ENCODE measurements around the gene MLIP. TPM values are rescaled to one million over a fixed set of nuclear protein-coding genes. Genes with fewer than 3 reads are reported as not detected.

Gene MLIP
- total and polyA plus RNA-seq, 2 of the 8 experiments (the other 6 are each of a cell fraction or from before 2014, with no cell fraction given), result not detected

GRCh38 chr6:54071821-54072340 is 39.4 kb upstream of the MLIP start:
- Histone ChIP-seq H3K9me3 (ENCODE audit: insufficient read depth in 2 of 2, low read depth in 1 of 2, low read length in 1 of 2) (no peaks in the 10 kb centered on the region), H4K91ac (replicated peaks; ENCODE audit: insufficient read length, low read length) (no peak overlapping the region), H3K27ac (ENCODE audit: low read depth, low read length) (no peak overlapping the region), H3K14ac (ENCODE audit: insufficient read length) (no peak overlapping the region), H3K23ac (ENCODE audit: insufficient read length) (no peak overlapping the region), H2BK5ac (ENCODE audit: low read depth, low read length) (no peak overlapping the region), H2AFZ (ENCODE audit: low read length) (no peak overlapping the region), H2BK120ac (replicated peaks; ENCODE audit: low read depth, low read length) (no peak overlapping the region), H3K23me2 (ENCODE audit: low read depth, low read length) (no peaks in the 10 kb centered on the region), H3K4me3 (ENCODE audit: extremely low read depth in 1 of 4, insufficient read depth in 2 of 4, low read depth in 3 of 4, low read length in 4 of 4) (no peak overlapping the region), H3K4me1 (replicated peaks in 1 of 4; ENCODE audit: control insufficient read depth in 3 of 4, insufficient read depth in 4 of 4, low read length in 3 of 4) (peaks cover 5 to 11% (median 7%) of the 10 kb centered on the region in 4 experiments; a peak in 4 of 7 replicates), H3K27me3 (replicated peaks in 1 of 4; ENCODE audit: control insufficient read depth in 3 of 4, extremely low read depth in 1 of 4, insufficient read depth in 3 of 4, low read length in 3 of 4) (no peaks in the 10 kb centered on the region), H2BK15ac (ENCODE audit: low read length) (no peak overlapping the region), H2BK12ac (ENCODE audit: low read depth, low read length) (no peak overlapping the region), H3K18ac (ENCODE audit: extremely low read depth, low read length) (no peak overlapping the region), H3K79me2 (ENCODE audit: control insufficient read depth in 1 of 2, insufficient read depth in 2 of 2, low read length in 2 of 2) (no peaks in the 10 kb centered on the region), H3K9ac (replicated peaks in 1 of 4; ENCODE audit: extremely low read depth in 1 of 4, low read depth in 3 of 4, low read length in 3 of 4) (no peak overlapping the region), H4K5ac (ENCODE audit: insufficient read length, low read depth, low read length) (no peak overlapping the region), H3K36me3 (ENCODE audit: control insufficient read depth in 2 of 4, insufficient read depth in 4 of 4, low read length in 3 of 4) (no peaks in the 10 kb centered on the region), H4K8ac (ENCODE audit: extremely low read depth, insufficient read depth, low read length) (no peak overlapping the region), H3K4ac (replicated peaks; ENCODE audit: insufficient read length, low read depth, low read length) (no peak overlapping the region), H2BK20ac (ENCODE audit: low read length) (no peak overlapping the region), H2AK5ac (ENCODE audit: low read depth, low read length) (no peak overlapping the region), H3K56ac (replicated peaks; ENCODE audit: insufficient read length, low read depth, low read length) (no peak overlapping the region), H4K20me1 (replicated peaks in 1 of 2; ENCODE audit: control insufficient read depth in 1 of 2, insufficient read depth in 2 of 2, low read length in 2 of 2) (no peaks in the 10 kb centered on the region), H3K4me2 (ENCODE audit: insufficient read depth in 1 of 2, low read depth in 2 of 2, low read length in 2 of 2) (no peak overlapping the region), H3K79me1 (ENCODE audit: low read depth, low read length) (no peaks in the 10 kb centered on the region)
- TF ChIP-seq CBX8 (IDR thresholded peaks at IDR 0.05; ENCODE audit: borderline replicate concordance, low read depth, low read length), result no peak
- TF ChIP-seq BACH1 (IDR thresholded peaks at IDR 0.05; ENCODE audit: low read length), result 0 out of 2 replicates have a peak, but pooled peaks have one; percentile 24
- TF ChIP-seq RFX5 (IDR thresholded peaks at IDR 0.05; ENCODE audit: borderline replicate concordance, low read depth, low read length), result no peak
- no peak for TF ChIP-seq GABPA (IDR thresholded peaks at IDR 0.05; ENCODE audit: borderline replicate concordance, insufficient read depth, low read length)
- CTCF ChIA-PET (ENCODE audit: partially characterized antibody), result interaction anchor here (0.7 to 1.5 kb wide), 3 partner anchors 44 to 1203 kb away, joined by 3 to 4 read pairs (median 4); no protein-coding TSS in a partner anchor
- FAIRE-seq (no peak), DNase-seq (ENCODE audit: low read depth in 1 of 2, low spot score in 2 of 2) (no peak)
- POLR2A ChIA-PET (ENCODE audit: partially characterized antibody), result no interaction called here
- 92% methylated on average over 4 of the region's 4 CpGs; no CpG with 5 or more reads in 1 of the 2 experiments for WGBS, 2 experiments (ENCODE audit: extremely low coverage in 1 of 2, insufficient coverage in 1 of 2, insufficient read length in 1 of 2, insufficient replicate concordance in 2 of 2, low coverage in 1 of 2, low lambda C conversion rate in 2 of 2, missing lambda C conversion rate in 1 of 2)
